Mucosa of descending colon (tissue), 3 donors: ENCODE data around the gene FRMD4A. TPM values are rescaled to one million over a fixed set of nuclear protein-coding genes. Genes with fewer than 3 reads are reported as not detected.

Source experiments
- ATAC-seq: fragments of 200-7000 bp; cut with Tn5 transposase; one replicate; pipeline ENCODE4 v1.9.1; 2020; ENCODE audit warnings: mild to moderate bottlenecking, moderate library complexity
- DNase-seq, 3 donors: peaks; one replicate each; pipeline ENCODE4 v3.0.0-alpha.2; 2020
- H3K36me3 ChIP-seq: fragments of 200-600 bp; one replicate; pipeline ENCODE4 v1.8.0; 2021; ENCODE audit warnings: low read depth, mild to moderate bottlenecking
- H3K4me1 ChIP-seq: fragments of 200-600 bp; one replicate; pipeline ENCODE4 v1.8.0; 2021; ENCODE audit warnings: low read depth, mild to moderate bottlenecking
- H3K4me3 ChIP-seq: fragments of 200-600 bp; one replicate; pipeline ENCODE4 v1.8.0; 2021; ENCODE audit warnings: mild to moderate bottlenecking
- H3K9me3 ChIP-seq: fragments of 200-600 bp; one replicate; pipeline ENCODE4 v1.8.0; 2021; ENCODE audit warnings: mild to moderate bottlenecking
- intact Hi-C, 2 donors: fragments of 100-400 bp; cut with DNase I in 1 of 2; cut with micrococcal nuclease in 1 of 2; formaldehyde crosslinking; loops; one replicate each; pipeline versions ENCODE4 v1.11.0 to v1.11.1; 2022; cut with DNase I, micrococcal nuclease
- total RNA-seq, 3 donors: library from RNA; stranded (reverse); fragmentation: NEBNext Ultra II Directional in 2 of 3; extraction: Animal tissue kit (Norgen Biotek cat#: 25700) in 2 of 3; gene quantifications; one replicate each; pipeline versions ENCODE4 v1.2.1 to v1.2.4, GENCODE V29; 2021 to 2023
- TF ChIP-seq, protein P1 (sequence below): fragments of 200-600 bp; IDR thresholded peaks from one replicate; pipeline ENCODE4 v1.8.0; 2022; ENCODE audit warnings: antibody characterized with exemption, mild to moderate bottlenecking
- donor health status: DM: no; HTN: no; CAD: no; lungs with moderate emphysema.
- donor health status: DM: no; HTN: no; CAD: no.
- donor health status: DM: no; HTN: yes; CAD: no.

Gene FRMD4A
- total RNA-seq, 3 donors from 2014 or later = 9.8 to 40.6 (median 17.2) TPM

DNA sequence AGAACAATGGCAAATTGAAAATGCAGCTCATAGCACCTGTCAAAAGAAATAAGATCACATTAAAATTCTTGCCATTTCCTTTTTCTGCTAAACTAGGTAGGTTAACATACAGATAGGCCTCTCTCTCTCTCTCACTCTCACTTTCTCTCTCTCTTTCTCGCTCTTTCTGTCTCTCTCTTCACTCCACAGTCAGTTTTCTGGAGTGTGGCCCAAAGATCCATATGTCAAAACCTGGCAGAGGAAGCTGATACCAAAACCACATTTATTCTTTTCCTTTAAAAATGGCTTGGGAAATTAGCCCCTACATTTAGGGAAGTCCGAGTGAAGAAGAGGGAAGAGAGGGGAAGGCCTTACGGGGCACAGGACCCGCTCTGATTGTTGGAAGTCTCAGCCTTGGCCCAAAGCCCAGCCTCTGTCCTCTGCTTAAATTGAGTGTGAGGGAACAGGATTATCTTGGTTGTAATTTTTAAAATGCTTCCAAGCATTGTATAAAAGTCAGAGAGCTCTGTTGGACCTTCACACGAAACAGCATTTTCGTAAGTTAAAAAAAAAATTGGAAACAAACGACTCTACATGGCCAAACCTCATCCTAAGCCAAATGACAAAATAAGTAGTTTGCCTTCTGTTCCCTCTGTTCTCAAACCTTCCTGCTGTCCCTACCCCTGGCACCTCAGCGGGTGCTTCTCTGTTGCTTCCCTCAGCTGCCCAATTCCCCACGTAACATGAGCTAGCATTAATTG is 83.2 kb downstream of the FRMD4A start:
- TF ChIP-seq, protein P1, sequence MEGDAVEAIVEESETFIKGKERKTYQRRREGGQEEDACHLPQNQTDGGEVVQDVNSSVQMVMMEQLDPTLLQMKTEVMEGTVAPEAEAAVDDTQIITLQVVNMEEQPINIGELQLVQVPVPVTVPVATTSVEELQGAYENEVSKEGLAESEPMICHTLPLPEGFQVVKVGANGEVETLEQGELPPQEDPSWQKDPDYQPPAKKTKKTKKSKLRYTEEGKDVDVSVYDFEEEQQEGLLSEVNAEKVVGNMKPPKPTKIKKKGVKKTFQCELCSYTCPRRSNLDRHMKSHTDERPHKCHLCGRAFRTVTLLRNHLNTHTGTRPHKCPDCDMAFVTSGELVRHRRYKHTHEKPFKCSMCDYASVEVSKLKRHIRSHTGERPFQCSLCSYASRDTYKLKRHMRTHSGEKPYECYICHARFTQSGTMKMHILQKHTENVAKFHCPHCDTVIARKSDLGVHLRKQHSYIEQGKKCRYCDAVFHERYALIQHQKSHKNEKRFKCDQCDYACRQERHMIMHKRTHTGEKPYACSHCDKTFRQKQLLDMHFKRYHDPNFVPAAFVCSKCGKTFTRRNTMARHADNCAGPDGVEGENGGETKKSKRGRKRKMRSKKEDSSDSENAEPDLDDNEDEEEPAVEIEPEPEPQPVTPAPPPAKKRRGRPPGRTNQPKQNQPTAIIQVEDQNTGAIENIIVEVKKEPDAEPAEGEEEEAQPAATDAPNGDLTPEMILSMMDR = no peak
- H3K36me3 ChIP-seq = no peaks in the 10 kb centered on the region
- H3K4me3 ChIP-seq = no peak overlapping the region
- H3K4me1 ChIP-seq = no peaks in the 10 kb centered on the region
- intact Hi-C loops = no loop called here
- DNase-seq (no peak), ATAC-seq (no peak)
- H3K9me3 ChIP-seq = no peaks in the 10 kb centered on the region

DNA sequence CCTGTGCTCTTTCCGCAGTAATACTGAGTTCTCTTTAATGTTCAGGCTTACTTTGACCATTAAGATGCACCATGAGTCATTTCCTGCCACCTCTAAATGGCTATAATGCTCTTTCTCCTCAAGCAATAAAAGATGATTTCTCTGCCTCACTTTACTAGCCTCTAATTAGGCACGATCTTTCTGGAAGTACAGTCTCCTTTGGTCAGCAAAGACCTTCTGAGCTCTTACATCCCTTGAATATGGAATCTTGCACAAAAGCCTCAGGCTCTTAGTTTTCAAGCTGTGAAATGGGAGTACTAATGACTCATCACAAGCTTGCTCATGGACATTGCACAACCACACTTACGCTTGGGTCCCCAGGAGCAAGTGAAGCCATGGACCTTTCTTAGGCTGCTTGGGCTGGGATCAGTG is 85.9 kb downstream of the FRMD4A start:
- Histone ChIP-seq H3K9me3 (no peaks in the 10 kb centered on the region), H3K4me3 (no peak overlapping the region), H3K4me1 (no peaks in the 10 kb centered on the region), H3K36me3 (no peaks in the 10 kb centered on the region)
- intact Hi-C loops = no loop called here
- DNase-seq (no peak), ATAC-seq (no peak)
- TF ChIP-seq, protein P1 = no peak

DNA sequence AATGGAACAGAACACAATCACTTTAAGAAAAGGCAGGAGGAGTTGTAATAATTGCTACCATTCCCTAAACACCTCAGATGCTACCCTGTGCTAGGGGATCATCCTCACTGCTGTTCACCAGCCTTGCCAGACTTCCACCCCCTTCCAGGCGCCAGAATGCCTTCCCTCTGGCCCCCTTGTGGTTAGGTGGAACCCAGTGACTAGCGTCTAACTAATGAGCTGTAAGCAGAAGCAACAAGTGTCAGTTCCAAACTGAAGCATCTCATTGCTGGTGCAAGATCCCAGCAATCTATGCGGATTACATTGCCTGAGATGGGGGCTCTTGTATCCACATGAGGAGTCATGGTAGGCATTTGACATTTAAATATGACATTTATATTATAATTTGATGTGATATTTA is 86.6 kb downstream of the FRMD4A start:
- TF ChIP-seq, protein P1 = no peak
- intact Hi-C loops = no loop called here
- ATAC-seq = no peak
- no peaks in the 10 kb centered on the region for H3K36me3 ChIP-seq
- no peaks in the 10 kb centered on the region for H3K9me3 ChIP-seq
- no peak for DNase-seq
- H3K4me3 ChIP-seq = no peak overlapping the region
- H3K4me1 ChIP-seq = no peaks in the 10 kb centered on the region

DNA sequence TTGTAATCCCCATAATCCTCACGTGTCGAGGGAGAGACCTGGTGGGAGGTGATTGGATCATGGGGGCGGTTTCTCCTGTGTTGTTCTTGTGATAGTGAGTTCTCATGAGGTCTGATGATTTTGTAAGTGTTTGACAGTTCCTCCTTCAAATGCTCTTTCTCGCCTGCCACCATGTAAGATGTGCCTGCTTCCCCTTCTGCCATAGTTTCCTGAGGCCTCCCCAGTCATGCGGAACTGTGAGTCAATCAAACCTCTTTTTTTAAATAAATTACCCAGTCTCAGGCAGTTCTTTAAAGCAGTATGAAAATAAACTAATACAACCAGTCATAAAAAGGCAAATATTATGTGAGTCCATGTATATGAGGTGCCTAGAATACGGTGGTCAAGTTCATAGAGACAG is 87.5 kb downstream of the FRMD4A start:
- no peaks in the 10 kb centered on the region for H3K36me3 ChIP-seq
- intact Hi-C loops = no loop called here
- no peaks in the 10 kb centered on the region for H3K9me3 ChIP-seq
- TF ChIP-seq, protein P1 = no peak
- ATAC-seq (no peak), DNase-seq (no peak)
- H3K4me3 ChIP-seq = no peak overlapping the region
- no peaks in the 10 kb centered on the region for H3K4me1 ChIP-seq

DNA sequence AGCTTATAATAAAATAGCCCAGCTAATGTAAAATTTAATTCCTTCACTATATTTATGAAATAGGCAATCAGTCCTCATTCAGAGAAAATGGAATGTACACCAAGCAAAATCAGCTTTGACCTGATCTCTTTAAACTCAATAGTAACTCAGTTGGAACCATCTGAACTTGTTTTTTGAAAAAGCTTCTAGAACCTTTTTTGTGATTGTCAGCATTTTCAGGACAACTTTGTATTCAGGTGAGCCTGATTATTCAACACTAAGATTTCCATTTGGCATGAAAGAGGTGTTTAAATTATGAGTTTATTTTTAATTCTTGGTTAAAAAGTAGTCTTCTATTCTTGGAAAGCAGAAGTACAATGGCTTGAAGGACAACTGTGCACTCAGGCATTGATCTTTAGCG is 89.5 kb downstream of the FRMD4A start:
- intact Hi-C loops = no loop called here
- TF ChIP-seq, protein P1 = no peak
- ATAC-seq (no peak), DNase-seq (no peak)
- Histone ChIP-seq H3K4me3 (no peak overlapping the region), H3K9me3 (no peaks in the 10 kb centered on the region), H3K36me3 (no peaks in the 10 kb centered on the region), H3K4me1 (no peaks in the 10 kb centered on the region)
